SK-N-SH treated with all-trans-retinoic acid at 6 μM for 48 hours (cell line): Measurements from ENCODE around the gene ATP6V0C.

Experiments
- ARNTL ChIP-seq: fragments of 450-650 bp; formaldehyde crosslinking; IDR thresholded peaks from 2 replicates; pipeline ENCODE4 v1.5.0; 2020; ENCODE audit warnings: low read depth, mild to moderate bottlenecking, moderate library complexity, borderline replicate concordance
- GLIS3 ChIP-seq: fragments of 250-450 bp; sonication (Bioruptor Pico); IDR thresholded peaks from 2 replicates; pipeline ENCODE4 v1.5.0; 2020; ENCODE audit warnings: mild to moderate bottlenecking, moderate library complexity
- ISL1 ChIP-seq: fragments of 250-450 bp; sonication (Bioruptor Pico); IDR thresholded peaks from 2 replicates; pipeline ENCODE4 v2.1.2; 2022; ENCODE audit warnings: mild to moderate bottlenecking, moderate library complexity
- OSR1 ChIP-seq: fragments of 250-450 bp; sonication (Bioruptor Pico); IDR thresholded peaks from 2 replicates; pipeline ENCODE4 v1.8.0; 2022; ENCODE audit warnings: moderate library complexity, mild to moderate bottlenecking, inconsistent platforms
- PATZ1 ChIP-seq: fragments of 250-450 bp; sonication (Bioruptor Pico); IDR thresholded peaks from 2 replicates; pipeline ENCODE4 v1.8.0; 2020; ENCODE audit warnings: mild to moderate bottlenecking, moderate library complexity, borderline replicate concordance
- RARB ChIP-seq: fragments of 250-450 bp; sonication (Bioruptor Pico); IDR thresholded peaks from 2 replicates; pipeline ENCODE4 v1.8.0; 2021; ENCODE audit warnings: mild to moderate bottlenecking, moderate library complexity
- SNAI2 ChIP-seq: fragments of 250-450 bp; sonication (Bioruptor Pico); IDR thresholded peaks from 2 replicates; pipeline ENCODE4 v1.5.0; 2020; ENCODE audit warnings: mild to moderate bottlenecking, moderate library complexity
- TCF4 ChIP-seq: fragments of 250-450 bp; sonication (Bioruptor Pico); IDR thresholded peaks from 2 replicates; pipeline ENCODE4 v1.8.0; 2021; ENCODE audit warnings: mild to moderate bottlenecking, moderate library complexity, borderline replicate concordance
- ZC3H10 ChIP-seq: fragments of 250-450 bp; sonication (Bioruptor Pico); IDR thresholded peaks from 2 replicates; pipeline ENCODE4 v1.5.1; 2021; ENCODE audit warnings: mild to moderate bottlenecking, moderate library complexity
- ZFP3 ChIP-seq: fragments of 250-450 bp; sonication (Bioruptor Pico); IDR thresholded peaks from 2 replicates; pipeline ENCODE4 v1.5.0; 2020; ENCODE audit warnings: mild to moderate bottlenecking, moderate library complexity
- ZNF565 ChIP-seq: fragments of 450-650 bp; formaldehyde crosslinking; conservative IDR thresholded peaks from 2 replicates; pipeline ENCODE4 v1.5.0; 2020; ENCODE audit warnings: low read depth, mild to moderate bottlenecking, moderate library complexity
- ZNF70 ChIP-seq: fragments of 450-650 bp; formaldehyde crosslinking; IDR thresholded peaks from 2 replicates; pipeline ENCODE4 v1.5.0; 2020; ENCODE audit warnings: mild to moderate bottlenecking, moderate library complexity
- ZNF8 ChIP-seq: fragments of 450-650 bp; formaldehyde crosslinking; IDR thresholded peaks from 2 replicates; pipeline ENCODE4 v1.5.0; 2020; ENCODE audit warnings: mild to moderate bottlenecking, moderate library complexity
- TF ChIP-seq, protein P1 (sequence below): fragments of 250-450 bp; sonication (Bioruptor Pico); IDR thresholded peaks from 2 replicates; pipeline ENCODE4 v1.5.1; 2021; ENCODE audit warnings: mild to moderate bottlenecking, moderate library complexity

GRCh38 chr16:2531696-2532493 is 18.1 kb downstream of the ATP6V0C start:
- TF ChIP-seq ZC3H10 (CRISPR knock-in tag) (no peak), GLIS3 (CRISPR knock-in tag) (peak; percentile 45; the same call in 1 of the 2 replicates), TCF4 (CRISPR knock-in tag) (no peak), ZNF565 (CRISPR knock-in tag) (no peak), ZNF8 (CRISPR knock-in tag) (no peak), ZNF70 (CRISPR knock-in tag) (no peak), ISL1 (CRISPR knock-in tag) (no peak), OSR1 (no peak), ZFP3 (CRISPR knock-in tag) (no peak), RARB (CRISPR knock-in tag) (no peak), PATZ1 (no peak), SNAI2 (CRISPR knock-in tag) (no peak), ARNTL (CRISPR knock-in tag) (no peak)
- TF ChIP-seq, protein P1, sequence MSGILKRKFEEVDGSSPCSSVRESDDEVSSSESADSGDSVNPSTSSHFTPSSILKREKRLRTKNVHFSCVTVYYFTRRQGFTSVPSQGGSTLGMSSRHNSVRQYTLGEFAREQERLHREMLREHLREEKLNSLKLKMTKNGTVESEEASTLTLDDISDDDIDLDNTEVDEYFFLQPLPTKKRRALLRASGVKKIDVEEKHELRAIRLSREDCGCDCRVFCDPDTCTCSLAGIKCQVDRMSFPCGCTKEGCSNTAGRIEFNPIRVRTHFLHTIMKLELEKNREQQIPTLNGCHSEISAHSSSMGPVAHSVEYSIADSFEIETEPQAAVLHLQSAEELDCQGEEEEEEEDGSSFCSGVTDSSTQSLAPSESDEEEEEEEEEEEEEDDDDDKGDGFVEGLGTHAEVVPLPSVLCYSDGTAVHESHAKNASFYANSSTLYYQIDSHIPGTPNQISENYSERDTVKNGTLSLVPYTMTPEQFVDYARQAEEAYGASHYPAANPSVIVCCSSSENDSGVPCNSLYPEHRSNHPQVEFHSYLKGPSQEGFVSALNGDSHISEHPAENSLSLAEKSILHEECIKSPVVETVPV, result no peak
